Loucy (cell line): ENCODE data around the gene JADE2.
A peak's percentile ranks its signal among the peaks of the same experiment; 100 is the strongest.

ENCODE experiments used
- EZH2phosphoT487 ChIP-seq: fragments of 200-600 bp; IDR thresholded peaks from 2 replicates; pipeline ENCODE4 v1.6.1; 2018; ENCODE audit warnings: antibody characterized with exemption, mild to moderate bottlenecking, moderate library complexity, borderline replicate concordance
- TF ChIP-seq, protein P1 (sequence below): fragments of 200-600 bp; sonication (generic); conservative IDR thresholded peaks from 2 replicates; pipeline ENCODE4 v1.5.1; 2014; ENCODE audit warnings: mild to moderate bottlenecking, antibody characterized with exemption, low read length

DNA sequence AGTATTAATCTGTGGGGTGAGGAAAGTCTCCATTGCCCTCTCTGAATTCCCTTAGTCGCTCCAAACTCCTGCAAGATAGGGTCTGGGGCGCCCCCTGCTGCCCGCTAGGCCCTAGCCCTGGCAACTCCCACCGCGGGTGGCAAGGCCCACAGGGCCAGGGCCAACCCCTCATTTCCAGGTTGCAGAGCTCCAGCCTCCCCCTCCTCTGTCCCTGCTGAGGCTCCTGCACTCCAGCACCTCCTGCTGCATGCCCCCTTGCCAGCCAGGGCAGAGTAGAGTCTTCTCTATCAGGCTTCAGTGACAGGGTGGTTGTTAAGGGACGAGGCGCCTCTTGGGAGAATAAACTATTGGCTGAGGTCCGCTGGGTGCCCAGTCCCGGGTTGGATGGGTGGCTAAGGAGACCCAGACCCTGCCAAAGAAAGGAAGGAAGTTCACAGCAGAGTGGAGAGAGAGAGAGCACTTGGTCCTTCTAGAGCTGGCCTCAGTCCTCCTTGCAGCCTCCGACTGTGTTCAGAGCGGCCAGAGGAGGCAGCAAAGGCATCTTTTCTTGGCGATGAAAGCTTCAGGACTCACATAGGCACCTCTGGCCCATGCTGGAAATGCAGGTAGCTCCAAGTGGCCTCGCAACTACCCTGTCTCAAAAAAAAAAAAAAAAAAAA, 61.5 kb downstream of the JADE2 start:
- TF ChIP-seq, protein P1, sequence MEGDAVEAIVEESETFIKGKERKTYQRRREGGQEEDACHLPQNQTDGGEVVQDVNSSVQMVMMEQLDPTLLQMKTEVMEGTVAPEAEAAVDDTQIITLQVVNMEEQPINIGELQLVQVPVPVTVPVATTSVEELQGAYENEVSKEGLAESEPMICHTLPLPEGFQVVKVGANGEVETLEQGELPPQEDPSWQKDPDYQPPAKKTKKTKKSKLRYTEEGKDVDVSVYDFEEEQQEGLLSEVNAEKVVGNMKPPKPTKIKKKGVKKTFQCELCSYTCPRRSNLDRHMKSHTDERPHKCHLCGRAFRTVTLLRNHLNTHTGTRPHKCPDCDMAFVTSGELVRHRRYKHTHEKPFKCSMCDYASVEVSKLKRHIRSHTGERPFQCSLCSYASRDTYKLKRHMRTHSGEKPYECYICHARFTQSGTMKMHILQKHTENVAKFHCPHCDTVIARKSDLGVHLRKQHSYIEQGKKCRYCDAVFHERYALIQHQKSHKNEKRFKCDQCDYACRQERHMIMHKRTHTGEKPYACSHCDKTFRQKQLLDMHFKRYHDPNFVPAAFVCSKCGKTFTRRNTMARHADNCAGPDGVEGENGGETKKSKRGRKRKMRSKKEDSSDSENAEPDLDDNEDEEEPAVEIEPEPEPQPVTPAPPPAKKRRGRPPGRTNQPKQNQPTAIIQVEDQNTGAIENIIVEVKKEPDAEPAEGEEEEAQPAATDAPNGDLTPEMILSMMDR: peak; percentile 68
- no peak for TF ChIP-seq EZH2phosphoT487
